Measurements from ENCODE around the gene FCSK.

DNA sequence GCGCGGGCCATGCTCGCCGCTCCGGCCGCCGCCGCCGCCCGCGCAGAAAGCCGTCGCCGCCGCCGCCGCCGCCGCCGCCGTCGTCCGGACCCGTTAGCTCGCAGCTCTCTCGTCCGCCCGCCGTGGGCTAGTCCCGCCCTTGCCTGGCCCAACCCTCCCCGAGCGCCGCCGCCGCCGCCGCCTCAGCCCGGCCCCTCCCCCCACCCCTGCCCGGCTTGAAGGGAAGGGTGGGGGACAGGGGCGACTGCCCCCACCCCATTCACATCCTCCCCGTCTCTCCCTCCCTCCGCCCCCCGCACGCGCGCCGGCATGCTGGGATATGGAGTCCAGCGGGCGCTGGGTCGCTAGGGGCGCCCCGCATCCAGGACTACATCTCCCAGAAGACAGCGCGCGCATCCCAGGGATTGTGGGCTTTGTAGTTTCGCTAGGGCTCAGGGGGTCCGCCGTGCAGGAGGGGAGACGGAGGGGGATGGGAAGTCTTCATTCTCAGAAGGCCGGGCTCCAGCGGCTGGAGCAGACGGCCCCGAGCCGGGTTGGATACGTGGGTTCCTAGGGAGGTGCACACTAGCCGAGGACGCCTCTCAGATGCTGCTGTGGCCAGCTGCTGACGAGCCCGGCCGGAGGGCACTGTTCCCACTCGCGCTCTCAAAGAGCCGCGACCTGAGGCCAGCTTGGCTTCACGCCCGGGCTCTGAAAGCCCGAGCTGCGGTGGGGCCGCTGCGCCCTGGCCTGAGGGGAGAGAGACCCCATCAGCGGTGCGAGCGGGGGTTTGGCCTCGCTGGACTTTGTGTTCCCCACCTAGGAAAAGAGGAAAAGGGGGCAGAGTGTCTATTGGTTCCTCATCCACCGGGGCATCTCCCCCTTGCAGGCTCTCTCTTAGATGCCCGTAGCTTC lies 15.2 kb upstream of the FCSK start, which contains the start of gene ST3GAL2:
- TF ChIP-seq HDAC6 (IDR thresholded peaks at IDR 0.05; ENCODE audit: unreplicated experiment), result no peak
- peak; percentile 67 for TF ChIP-seq POLR2A (IDR thresholded peaks at IDR 0.05; ENCODE audit: low read depth, low read length)
- peak; percentile 39; the same call in 1 of the 2 replicates for TF ChIP-seq POLR2AphosphoS5 (IDR thresholded peaks at IDR 0.05; ENCODE audit: low read length)
- TF ChIP-seq, protein P1, sequence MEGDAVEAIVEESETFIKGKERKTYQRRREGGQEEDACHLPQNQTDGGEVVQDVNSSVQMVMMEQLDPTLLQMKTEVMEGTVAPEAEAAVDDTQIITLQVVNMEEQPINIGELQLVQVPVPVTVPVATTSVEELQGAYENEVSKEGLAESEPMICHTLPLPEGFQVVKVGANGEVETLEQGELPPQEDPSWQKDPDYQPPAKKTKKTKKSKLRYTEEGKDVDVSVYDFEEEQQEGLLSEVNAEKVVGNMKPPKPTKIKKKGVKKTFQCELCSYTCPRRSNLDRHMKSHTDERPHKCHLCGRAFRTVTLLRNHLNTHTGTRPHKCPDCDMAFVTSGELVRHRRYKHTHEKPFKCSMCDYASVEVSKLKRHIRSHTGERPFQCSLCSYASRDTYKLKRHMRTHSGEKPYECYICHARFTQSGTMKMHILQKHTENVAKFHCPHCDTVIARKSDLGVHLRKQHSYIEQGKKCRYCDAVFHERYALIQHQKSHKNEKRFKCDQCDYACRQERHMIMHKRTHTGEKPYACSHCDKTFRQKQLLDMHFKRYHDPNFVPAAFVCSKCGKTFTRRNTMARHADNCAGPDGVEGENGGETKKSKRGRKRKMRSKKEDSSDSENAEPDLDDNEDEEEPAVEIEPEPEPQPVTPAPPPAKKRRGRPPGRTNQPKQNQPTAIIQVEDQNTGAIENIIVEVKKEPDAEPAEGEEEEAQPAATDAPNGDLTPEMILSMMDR (IDR thresholded peaks at IDR 0.05 in 2 of 3, conservative IDR thresholded peaks at IDR 0.05 in 1 of 3; ENCODE audit: control insufficient read depth in 2 of 3, extremely low read depth in 1 of 3, insufficient read depth in 1 of 3, low read depth in 3 of 3, low read length in 3 of 3), result 0 out of 6 replicates have a peak, but pooled peaks of 1 of the 3 experiments have one; percentile 2
- TF ChIP-seq, protein P2, sequence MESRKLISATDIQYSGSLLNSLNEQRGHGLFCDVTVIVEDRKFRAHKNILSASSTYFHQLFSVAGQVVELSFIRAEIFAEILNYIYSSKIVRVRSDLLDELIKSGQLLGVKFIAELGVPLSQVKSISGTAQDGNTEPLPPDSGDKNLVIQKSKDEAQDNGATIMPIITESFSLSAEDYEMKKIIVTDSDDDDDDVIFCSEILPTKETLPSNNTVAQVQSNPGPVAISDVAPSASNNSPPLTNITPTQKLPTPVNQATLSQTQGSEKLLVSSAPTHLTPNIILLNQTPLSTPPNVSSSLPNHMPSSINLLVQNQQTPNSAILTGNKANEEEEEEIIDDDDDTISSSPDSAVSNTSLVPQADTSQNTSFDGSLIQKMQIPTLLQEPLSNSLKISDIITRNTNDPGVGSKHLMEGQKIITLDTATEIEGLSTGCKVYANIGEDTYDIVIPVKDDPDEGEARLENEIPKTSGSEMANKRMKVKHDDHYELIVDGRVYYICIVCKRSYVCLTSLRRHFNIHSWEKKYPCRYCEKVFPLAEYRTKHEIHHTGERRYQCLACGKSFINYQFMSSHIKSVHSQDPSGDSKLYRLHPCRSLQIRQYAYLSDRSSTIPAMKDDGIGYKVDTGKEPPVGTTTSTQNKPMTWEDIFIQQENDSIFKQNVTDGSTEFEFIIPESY (IDR thresholded peaks at IDR 0.05), result no peak
- TF ChIP-seq, protein P3, sequence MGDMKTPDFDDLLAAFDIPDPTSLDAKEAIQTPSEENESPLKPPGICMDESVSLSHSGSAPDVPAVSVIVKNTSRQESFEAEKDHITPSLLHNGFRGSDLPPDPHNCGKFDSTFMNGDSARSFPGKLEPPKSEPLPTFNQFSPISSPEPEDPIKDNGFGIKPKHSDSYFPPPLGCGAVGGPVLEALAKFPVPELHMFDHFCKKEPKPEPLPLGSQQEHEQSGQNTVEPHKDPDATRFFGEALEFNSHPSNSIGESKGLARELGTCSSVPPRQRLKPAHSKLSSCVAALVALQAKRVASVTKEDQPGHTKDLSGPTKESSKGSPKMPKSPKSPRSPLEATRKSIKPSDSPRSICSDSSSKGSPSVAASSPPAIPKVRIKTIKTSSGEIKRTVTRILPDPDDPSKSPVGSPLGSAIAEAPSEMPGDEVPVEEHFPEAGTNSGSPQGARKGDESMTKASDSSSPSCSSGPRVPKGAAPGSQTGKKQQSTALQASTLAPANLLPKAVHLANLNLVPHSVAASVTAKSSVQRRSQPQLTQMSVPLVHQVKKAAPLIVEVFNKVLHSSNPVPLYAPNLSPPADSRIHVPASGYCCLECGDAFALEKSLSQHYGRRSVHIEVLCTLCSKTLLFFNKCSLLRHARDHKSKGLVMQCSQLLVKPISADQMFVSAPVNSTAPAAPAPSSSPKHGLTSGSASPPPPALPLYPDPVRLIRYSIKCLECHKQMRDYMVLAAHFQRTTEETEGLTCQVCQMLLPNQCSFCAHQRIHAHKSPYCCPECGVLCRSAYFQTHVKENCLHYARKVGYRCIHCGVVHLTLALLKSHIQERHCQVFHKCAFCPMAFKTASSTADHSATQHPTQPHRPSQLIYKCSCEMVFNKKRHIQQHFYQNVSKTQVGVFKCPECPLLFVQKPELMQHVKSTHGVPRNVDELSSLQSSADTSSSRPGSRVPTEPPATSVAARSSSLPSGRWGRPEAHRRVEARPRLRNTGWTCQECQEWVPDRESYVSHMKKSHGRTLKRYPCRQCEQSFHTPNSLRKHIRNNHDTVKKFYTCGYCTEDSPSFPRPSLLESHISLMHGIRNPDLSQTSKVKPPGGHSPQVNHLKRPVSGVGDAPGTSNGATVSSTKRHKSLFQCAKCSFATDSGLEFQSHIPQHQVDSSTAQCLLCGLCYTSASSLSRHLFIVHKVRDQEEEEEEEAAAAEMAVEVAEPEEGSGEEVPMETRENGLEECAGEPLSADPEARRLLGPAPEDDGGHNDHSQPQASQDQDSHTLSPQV (IDR thresholded peaks at IDR 0.05), result no peak
- no peak for TF ChIP-seq SUPT20H (IDR thresholded peaks at IDR 0.05; ENCODE audit: borderline replicate concordance, control insufficient read depth, low read depth, low read length)
- no peak for TF ChIP-seq EZH2 (IDR thresholded peaks at IDR 0.05; ENCODE audit: borderline replicate concordance, control insufficient read depth, low read depth, low read length)
- 0 out of 2 replicates have a peak, but pooled peaks have one; percentile 36 for TF ChIP-seq MXI1 (IDR thresholded peaks at IDR 0.05; ENCODE audit: low read depth, low read length)
- TF ChIP-seq FOXM1 (IDR thresholded peaks at IDR 0.05; ENCODE audit: low read depth, low read length), result no peak
- TF ChIP-seq, protein P4, sequence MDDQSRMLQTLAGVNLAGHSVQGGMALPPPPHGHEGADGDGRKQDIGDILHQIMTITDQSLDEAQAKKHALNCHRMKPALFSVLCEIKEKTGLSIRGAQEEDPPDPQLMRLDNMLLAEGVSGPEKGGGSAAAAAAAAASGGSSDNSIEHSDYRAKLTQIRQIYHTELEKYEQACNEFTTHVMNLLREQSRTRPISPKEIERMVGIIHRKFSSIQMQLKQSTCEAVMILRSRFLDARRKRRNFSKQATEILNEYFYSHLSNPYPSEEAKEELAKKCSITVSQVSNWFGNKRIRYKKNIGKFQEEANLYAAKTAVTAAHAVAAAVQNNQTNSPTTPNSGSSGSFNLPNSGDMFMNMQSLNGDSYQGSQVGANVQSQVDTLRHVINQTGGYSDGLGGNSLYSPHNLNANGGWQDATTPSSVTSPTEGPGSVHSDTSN (IDR thresholded peaks at IDR 0.05; ENCODE audit: insufficient replicate concordance, low read depth, low read length), result no peak
- TF ChIP-seq CHD4 (IDR thresholded peaks at IDR 0.05), result no peak
- TF ChIP-seq ZNF274 (IDR thresholded peaks at IDR 0.05; ENCODE audit: insufficient read depth, insufficient read length), result no peak
